DND-41 (cell line): ENCODE results near the gene SLC41A3.

Experiments used
- ATAC-seq: fragments of 200-7000 bp; cut with Tn5 transposase; 3 replicates; pipeline ENCODE4 v1.9.1; 2021; ENCODE audit warnings: low read depth; ENCODE audit not compliant: insufficient read depth
- DNase-seq: peaks from one replicate; pipeline ENCODE4 v3.0.0-alpha.2; 2020
- H2AFZ ChIP-seq: 2 replicates; pipeline ENCODE4 v1.6.0; 2012; ENCODE audit warnings: low read depth, low read length
- H3K27ac ChIP-seq: 2 replicates; pipeline ENCODE4 v1.5.1; 2012; ENCODE audit warnings: low read length, inconsistent platforms
- H3K27me3 ChIP-seq: fragments of 200-600 bp; sonication (generic); 2 replicates; pipeline ENCODE4 v1.6.0; 2012; ENCODE audit warnings: low read length, mild to moderate bottlenecking, inconsistent platforms; ENCODE audit not compliant: insufficient read depth, poor library complexity
- H3K36me3 ChIP-seq: 2 replicates; pipeline ENCODE4 v1.5.1; 2012; ENCODE audit warnings: low read length, inconsistent platforms; ENCODE audit not compliant: insufficient read depth
- H3K4me1 ChIP-seq: 2 replicates; pipeline ENCODE4 v1.5.1; 2012; ENCODE audit warnings: mild to moderate bottlenecking, low read length; ENCODE audit not compliant: insufficient read depth
- H3K4me2 ChIP-seq: 2 replicates; pipeline ENCODE4 v1.6.0; 2012; ENCODE audit warnings: mild to moderate bottlenecking, moderate library complexity, low read length, inconsistent platforms; ENCODE audit not compliant: insufficient read depth
- H3K4me3 ChIP-seq, 2 experiments: fragments of 200-600 bp in 1 of 2; shearing (Covaris generic) in 1 of 2; 2 replicates each; pipeline ENCODE4 v1.5.1; 2012 to 2016; ENCODE audit warnings: inconsistent platforms in 2 of 2, low read length in 2 of 2, mild to moderate bottlenecking in 2 of 2, low read depth in 1 of 2, moderate library complexity in 1 of 2
- H3K79me2 ChIP-seq: 2 replicates; pipeline ENCODE4 v1.6.0; 2012; ENCODE audit warnings: low read length, inconsistent platforms; ENCODE audit not compliant: insufficient read depth
- H3K9ac ChIP-seq: 2 replicates; pipeline ENCODE4 v1.6.0; 2012; ENCODE audit warnings: low read depth, mild to moderate bottlenecking, inconsistent platforms, low read length, moderate library complexity
- H3K9me3 ChIP-seq: 2 replicates; pipeline ENCODE4 v1.5.1; 2012; ENCODE audit warnings: low read length, moderate library complexity, mild to moderate bottlenecking, inconsistent platforms; ENCODE audit not compliant: insufficient read depth, severe bottlenecking
- H4K20me1 ChIP-seq: 2 replicates; pipeline ENCODE4 v1.6.0; 2012; ENCODE audit warnings: low read length; ENCODE audit not compliant: insufficient read depth
- CTCF ChIP-seq: IDR thresholded peaks from 2 replicates; pipeline ENCODE4 v1.5.1; 2012; ENCODE audit warnings: borderline replicate concordance, low read length, moderate library complexity, mild to moderate bottlenecking; ENCODE audit not compliant: poor library complexity, severe bottlenecking; ENCODE audit errors: extremely low read depth
- EZH2 ChIP-seq: IDR thresholded peaks from 3 replicates; pipeline ENCODE4 v1.6.1; 2012; ENCODE audit warnings: borderline replicate concordance, low read depth, mild to moderate bottlenecking, moderate library complexity, low read length, inconsistent platforms; ENCODE audit not compliant: severe bottlenecking

SLC41A3 gene

GRCh38 chr3:126026277-126026751, 57.6 kb downstream of the SLC41A3 start:
- Histone ChIP-seq H3K4me3 (no peak overlapping the region), H3K36me3 (0 out of 2 replicates have a peak, but pooled peaks cover 5% of the 10 kb centered on the region), H4K20me1 (no peaks in the 10 kb centered on the region), H3K79me2 (no peaks in the 10 kb centered on the region), H3K4me2 (no peak overlapping the region), H3K27ac (no peak overlapping the region), H3K9me3 (peaks cover 24% of the 10 kb centered on the region), H3K4me1 (no peaks in the 10 kb centered on the region), H2AFZ (no peak overlapping the region), H3K9ac (no peak overlapping the region), H3K27me3 (no peaks in the 10 kb centered on the region)
- DNase-seq (peak; percentile 11), ATAC-seq (peak; percentile 33; the same call in 1 of the 3 replicates)
- TF ChIP-seq EZH2 (no peak), CTCF (no peak)

DNA sequence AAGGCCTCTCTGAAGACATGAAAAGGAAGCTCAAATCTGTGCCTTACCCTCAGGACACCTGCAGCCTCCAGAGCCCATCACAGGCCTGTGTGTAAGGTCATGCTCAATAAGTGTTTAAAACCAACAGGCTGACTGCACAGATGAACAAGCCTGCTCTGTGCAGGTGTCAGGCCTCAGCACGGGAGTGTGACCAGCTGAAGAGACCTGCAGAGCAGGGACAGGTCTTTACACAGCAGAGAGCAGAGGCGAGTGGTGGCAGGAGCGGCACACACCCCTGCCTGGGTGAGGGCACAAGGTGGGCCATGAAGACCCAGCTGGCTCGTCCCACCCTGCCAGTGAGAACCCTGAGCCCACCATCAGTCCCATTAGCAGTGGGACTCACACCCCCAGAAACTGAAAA, 58.1 kb downstream of the SLC41A3 start:
- no peak overlapping the region for H3K27ac ChIP-seq
- peaks cover 24% of the 10 kb centered on the region for H3K9me3 ChIP-seq
- H3K9ac ChIP-seq = no peak overlapping the region
- DNase-seq (no peak), ATAC-seq (0 out of 3 replicates have a peak, but pooled peaks have one; percentile 17)
- H3K27me3 ChIP-seq = no peaks in the 10 kb centered on the region
- H4K20me1 ChIP-seq = no peaks in the 10 kb centered on the region
- 0 out of 2 replicates have a peak, but pooled peaks cover 5% of the 10 kb centered on the region for H3K36me3 ChIP-seq
- H2AFZ ChIP-seq = no peak overlapping the region
- no peak overlapping the region for H3K4me3 ChIP-seq
- TF ChIP-seq CTCF (no peak), EZH2 (no peak)
- no peak overlapping the region for H3K4me2 ChIP-seq
- no peaks in the 10 kb centered on the region for H3K4me1 ChIP-seq
- no peaks in the 10 kb centered on the region for H3K79me2 ChIP-seq

DNA sequence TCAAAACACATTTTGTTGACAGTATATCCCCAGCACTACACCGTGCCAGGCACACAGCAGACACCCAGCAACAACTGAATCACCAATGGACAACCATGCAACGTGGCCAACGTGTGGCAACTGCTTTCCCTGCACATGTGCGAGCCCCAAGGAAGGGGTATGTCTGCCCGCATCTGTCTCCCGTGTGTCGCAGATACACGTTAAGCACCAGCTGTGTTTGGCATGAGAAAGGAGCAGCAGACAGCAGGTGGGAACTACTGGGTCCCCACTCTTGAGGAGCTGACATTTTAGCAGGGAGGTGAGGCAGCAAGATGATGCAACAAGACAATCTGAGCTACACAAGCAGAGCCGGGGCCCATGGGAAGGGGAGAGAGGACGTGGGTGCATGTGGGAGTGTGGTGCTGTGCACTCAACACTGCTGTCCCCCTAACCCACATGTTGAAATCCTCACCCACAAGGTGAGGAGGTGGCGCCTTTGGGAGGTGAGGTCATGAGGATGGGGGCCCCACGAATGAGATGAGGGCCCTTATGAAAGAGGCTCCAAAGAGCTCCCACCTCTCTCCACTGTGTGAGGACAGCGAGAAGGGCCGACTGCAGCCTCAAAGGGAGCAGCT, 58.7 kb downstream of the SLC41A3 start:
- Histone ChIP-seq H3K36me3 (0 out of 2 replicates have a peak, but pooled peaks cover 5% of the 10 kb centered on the region), H2AFZ (no peak overlapping the region), H4K20me1 (no peaks in the 10 kb centered on the region), H3K27ac (no peak overlapping the region; the same call in 1 of the 2 replicates), H3K4me2 (no peak overlapping the region), H3K27me3 (no peaks in the 10 kb centered on the region), H3K79me2 (no peaks in the 10 kb centered on the region), H3K4me3 (no peak overlapping the region), H3K4me1 (no peaks in the 10 kb centered on the region), H3K9me3 (peaks cover 24% of the 10 kb centered on the region), H3K9ac (no peak overlapping the region)
- ATAC-seq (peak; percentile 31; the same call in 1 of the 3 replicates), DNase-seq (no peak)
- no peak for TF ChIP-seq CTCF
